Measurements from ENCODE around the gene TBC1D25. TPM values are rescaled to one million over a fixed set of nuclear protein-coding genes. Genes with fewer than 3 reads are reported as not detected.

Gene TBC1D25
- total RNA-seq, 1 experiment from 2014 or later: 3.0 TPM

DNA sequence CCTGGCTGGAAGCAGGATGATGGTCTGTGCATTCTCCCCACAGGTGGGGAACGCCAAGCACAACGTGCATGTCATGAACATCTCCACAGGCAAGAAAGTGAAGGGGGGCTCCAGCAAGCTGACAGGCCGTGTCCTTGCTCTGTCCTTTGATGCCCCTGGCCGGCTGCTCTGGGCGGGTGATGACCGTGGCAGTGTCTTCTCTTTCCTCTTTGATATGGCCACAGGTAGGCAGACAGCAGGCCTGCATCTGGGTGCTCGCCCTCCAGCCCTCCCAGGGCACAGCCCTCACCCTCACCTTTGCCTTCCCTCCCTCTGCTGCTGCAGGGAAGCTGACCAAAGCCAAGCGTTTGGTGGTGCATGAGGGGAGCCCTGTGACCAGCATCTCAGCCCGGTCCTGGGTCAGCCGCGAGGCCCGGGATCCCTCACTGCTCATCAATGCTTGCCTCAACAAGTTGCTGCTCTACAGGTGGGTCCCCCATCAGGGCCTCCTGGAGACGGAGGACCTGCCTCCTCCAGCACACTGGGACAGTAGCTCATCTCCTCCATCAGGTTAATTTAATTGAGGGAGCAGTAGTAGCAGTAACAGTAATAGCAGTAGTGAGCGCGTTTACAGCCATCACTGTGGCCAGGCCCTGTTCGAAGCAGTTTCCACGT lies 62.4 kb downstream of the TBC1D25 start:
- no peak for DNase-seq (ENCODE audit: low read depth)

DNA sequence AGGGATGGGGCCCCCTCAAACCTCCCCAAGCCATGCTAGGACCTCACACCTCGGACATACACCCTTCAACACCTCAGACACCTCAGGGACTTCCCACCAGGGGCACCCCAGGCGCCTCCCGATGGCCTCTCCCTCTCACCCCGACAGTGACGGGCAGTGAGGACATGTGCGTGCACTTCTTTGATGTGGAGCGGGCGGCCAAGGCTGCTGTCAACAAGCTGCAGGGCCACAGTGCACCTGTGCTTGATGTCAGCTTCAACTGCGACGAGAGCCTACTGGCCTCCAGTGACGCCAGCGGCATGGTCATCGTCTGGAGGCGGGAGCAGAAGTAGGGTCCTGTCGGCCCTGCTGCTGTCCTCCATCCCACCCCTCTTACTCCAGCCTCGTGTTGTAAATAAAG lies 65.2 kb downstream of the TBC1D25 start:
- DNase-seq (ENCODE audit: low read depth): no peak

DNA sequence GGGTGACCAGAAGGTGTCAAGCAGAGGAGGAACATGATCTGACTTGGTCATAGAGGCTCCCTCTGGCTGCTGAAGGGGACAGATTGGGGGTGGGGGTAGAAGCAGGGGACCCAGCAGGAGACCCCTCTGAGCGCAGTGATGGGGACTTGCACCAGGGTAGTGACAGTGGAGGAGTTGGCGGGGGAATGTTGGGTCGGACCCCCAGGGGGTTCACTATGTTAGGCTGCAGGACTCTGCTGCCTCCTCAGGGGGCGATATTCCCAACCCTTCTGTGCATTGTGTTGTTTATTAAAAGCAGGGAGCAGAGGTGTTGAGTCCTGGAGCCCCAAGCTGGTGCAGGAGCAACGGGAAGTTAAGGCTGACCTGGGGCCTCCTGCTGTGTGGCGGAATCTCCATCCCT lies 66.6 kb downstream of the TBC1D25 start:
- DNase-seq (ENCODE audit: low read depth): no peak

DNA sequence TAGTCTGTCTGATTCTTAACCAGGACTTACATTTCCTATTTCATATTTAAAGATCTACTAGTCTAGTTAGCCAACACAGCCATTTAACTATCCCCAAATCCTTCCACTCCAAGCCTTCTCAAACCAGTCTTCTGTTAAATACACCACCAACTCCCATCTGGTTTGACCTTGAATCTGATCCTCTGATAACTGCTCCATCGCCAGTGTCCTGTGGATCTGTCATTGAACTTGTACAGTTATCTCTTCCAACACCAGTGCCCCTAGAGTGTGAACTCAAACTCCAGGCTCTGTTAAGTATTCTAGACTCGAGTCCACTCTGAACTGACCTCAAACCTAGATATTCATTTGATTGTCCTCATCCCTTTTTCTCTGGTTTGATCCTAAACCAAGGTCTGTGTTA lies 72.2 kb downstream of the TBC1D25 start:
- no peak for DNase-seq (ENCODE audit: low read depth)

Other genes with a start within 250 kb of the TBC1D25 start
- gene SSX3, start 183.0 kb upstream of the TBC1D25 start, total RNA-seq (2014; rRNA removed; shearing (Covaris generic)): 1.1 TPM in 1 of 2 replicates, not detected in the other
- not detected in 2 replicates for gene SSX4, start 156.2 kb upstream of the TBC1D25 start, total RNA-seq (2014; rRNA removed; shearing (Covaris generic))
- not detected in 2 replicates for gene SSX4B, start 127.8 kb upstream of the TBC1D25 start, total RNA-seq (2014; rRNA removed; shearing (Covaris generic))
- gene SLC38A5, start 69.5 kb upstream of the TBC1D25 start, total RNA-seq (2014; rRNA removed; shearing (Covaris generic)): 3.5 TPM in 1 of 2 replicates, not detected in the other
- gene FTSJ1, start 63.5 kb upstream of the TBC1D25 start, total RNA-seq (2014; rRNA removed; shearing (Covaris generic)): 78.5 and 99.4 TPM in 2 replicates
- gene PORCN, start 30.7 kb upstream of the TBC1D25 start, total RNA-seq (2014; rRNA removed; shearing (Covaris generic)): 10.2 and 17.1 TPM in 2 replicates
- 105 and 106 TPM in 2 replicates for gene EBP, start 17.9 kb upstream of the TBC1D25 start, total RNA-seq (2014; rRNA removed; shearing (Covaris generic))
- gene RBM3, start 34.8 kb downstream of the TBC1D25 start, total RNA-seq (2014; rRNA removed; shearing (Covaris generic)): 142 and 159 TPM in 2 replicates
- gene WDR13, start 57.8 kb downstream of the TBC1D25 start, total RNA-seq (2014; rRNA removed; shearing (Covaris generic)): 82.3 and 92.5 TPM in 2 replicates
- gene WAS, start 144.1 kb downstream of the TBC1D25 start, total RNA-seq (2014; rRNA removed; shearing (Covaris generic)): 0.57 TPM in 1 of 2 replicates, not detected in the other
- 14.3 and 20.7 TPM in 2 replicates for gene SUV39H1, start 157.0 kb downstream of the TBC1D25 start, total RNA-seq (2014; rRNA removed; shearing (Covaris generic))
- gene GLOD5, start 222.0 kb downstream of the TBC1D25 start, total RNA-seq (2014; rRNA removed; shearing (Covaris generic)): not detected in 2 replicates
- gene GATA1, start 246.9 kb downstream of the TBC1D25 start, total RNA-seq (2014; rRNA removed; shearing (Covaris generic)): not detected in 2 replicates